ENCODE measurements around the gene FUBP1. TPM values are rescaled to one million over a fixed set of nuclear protein-coding genes. Genes with fewer than 3 reads are reported as not detected.
A peak's percentile ranks its signal among the peaks of the same experiment; 100 is the strongest.
"Not testable (repeated sequence)": the region's sequence is repeated elsewhere in the genome, so short reads cannot be mapped to it uniquely, and the experiment has no call there.

FUBP1 gene
- total RNA-seq, 1 experiment from 2014 or later = 105 TPM

DNA sequence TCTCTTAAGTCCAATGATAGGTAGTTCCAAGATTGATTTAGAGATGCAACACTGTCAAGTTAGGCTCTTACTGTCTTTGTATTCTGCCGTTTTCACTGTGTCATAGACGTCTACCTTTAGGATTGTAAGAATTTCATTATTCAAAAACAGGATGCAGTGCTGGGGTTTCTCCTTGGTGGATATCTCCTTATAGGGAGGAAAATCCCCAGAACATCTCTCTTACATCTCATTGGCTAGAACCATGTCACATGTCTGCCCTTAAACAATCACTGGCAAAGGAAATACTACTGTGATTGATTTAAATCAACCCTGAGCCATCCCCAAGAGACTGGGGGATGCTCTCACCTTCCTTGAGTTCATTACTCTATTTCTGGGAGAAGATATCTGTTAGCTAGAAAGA lies 10.9 kb upstream of the FUBP1 start:
- DNase-seq (ENCODE audit: low read depth) = no peak

DNA sequence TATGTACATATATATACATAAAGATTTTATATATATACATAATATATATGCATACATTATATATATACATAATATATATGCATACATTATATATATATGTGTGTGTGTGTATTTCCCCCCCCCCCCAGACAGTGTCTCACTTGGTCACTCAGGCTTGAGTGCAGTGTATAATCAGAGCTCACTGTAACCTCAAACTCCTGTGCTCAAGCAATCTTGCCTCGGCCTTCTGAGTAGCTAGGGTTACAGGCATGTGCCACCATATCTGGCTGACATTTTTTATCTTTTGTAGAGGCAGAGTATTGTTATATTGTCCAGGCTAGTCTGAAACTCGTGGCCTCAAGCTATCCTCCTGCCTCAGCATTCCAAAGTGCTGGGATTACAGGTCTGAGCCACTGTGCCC lies 9.0 kb upstream of the FUBP1 start:
- no peak for DNase-seq (ENCODE audit: low read depth)

DNA sequence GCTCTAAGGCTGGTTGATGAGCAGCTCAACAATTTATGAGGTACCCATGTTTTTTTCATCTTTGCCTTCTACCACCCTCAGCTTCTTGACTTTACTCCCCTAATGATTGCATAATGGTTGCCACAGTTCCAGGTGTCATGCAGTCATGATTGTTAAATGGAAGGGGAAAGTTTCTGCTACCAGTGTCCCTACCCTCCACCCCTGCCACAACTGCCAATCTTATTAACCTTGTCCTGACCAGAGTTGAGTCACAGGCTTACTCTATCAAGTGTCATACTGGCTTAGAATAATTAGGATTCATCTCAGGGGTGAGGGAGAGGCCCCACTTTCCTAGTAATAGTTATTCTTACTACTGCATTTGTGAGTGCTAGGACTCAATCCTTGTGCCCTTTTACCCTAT lies 7.9 kb upstream of the FUBP1 start:
- DNase-seq (ENCODE audit: low read depth) = no peak

DNA sequence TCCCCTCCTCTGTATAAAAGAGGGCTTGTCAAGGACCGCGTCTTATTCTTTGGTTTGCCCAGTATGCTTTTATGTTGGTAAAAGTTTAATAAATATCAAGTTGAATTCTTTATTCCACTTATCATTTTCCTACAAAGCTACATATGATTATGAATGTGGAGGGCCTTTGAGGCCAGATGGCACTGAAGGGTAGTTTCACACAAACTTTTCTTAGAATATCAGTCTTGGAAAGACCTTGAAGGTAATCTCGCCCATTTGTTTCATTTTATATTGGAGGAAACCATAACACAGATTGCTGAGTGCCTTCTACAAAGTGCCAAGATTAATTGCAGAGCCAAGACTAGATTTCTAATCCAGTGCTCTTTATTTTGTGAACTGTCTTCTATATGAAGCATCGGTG lies 5.8 kb upstream of the FUBP1 start:
- DNase-seq (ENCODE audit: low read depth) = no peak

DNA sequence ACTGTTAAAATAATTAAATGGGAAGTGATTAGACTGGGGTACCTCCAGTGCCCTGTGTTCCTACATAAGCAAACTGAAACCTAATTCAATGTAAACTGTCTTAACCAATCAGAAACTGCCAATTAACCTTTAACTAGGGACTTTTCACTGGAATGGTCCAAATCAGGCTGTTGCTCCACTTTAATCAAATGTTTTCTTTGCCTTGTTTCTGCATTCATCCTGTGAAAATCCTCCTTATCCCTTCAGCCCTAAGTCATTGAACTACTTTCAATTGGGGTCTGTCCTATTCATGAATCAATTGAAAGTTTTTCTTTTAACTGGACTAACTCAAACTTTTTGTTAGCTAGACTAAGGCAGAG lies 5.1 kb upstream of the FUBP1 start:
- DNase-seq (ENCODE audit: low read depth) = no peak

DNA sequence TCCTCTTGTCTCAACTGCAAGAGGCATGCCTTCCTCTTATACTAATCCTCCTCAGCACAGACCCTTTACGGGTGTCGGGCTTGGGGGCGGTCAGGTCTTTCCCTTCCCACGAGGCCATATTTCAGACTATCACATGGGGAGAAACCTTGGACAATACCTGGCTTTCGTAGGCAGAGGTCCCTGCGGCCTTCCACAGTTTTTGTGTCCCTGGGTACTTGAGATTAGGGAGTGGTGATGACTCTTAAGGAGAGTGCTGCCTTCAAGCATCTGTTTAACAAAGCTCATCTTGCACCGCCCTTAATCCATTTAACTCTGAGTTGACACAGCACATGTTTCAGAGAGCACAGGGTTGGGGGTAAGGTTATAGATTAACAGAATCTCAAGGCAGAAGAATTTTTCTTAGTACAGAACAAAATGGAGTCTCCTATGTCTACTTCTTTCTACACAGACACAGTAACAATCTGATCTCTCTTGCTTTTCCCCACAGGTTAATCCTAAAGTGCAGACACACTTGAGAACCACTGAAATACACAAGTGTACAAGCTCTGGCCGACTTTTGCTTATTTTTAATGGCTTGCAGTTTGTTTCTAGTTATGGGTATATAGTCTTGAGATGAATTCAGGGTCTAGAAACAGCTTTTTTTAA lies 4.6 kb upstream of the FUBP1 start:
- DNase-seq (ENCODE audit: low read depth) = not testable (repeated sequence)

DNA sequence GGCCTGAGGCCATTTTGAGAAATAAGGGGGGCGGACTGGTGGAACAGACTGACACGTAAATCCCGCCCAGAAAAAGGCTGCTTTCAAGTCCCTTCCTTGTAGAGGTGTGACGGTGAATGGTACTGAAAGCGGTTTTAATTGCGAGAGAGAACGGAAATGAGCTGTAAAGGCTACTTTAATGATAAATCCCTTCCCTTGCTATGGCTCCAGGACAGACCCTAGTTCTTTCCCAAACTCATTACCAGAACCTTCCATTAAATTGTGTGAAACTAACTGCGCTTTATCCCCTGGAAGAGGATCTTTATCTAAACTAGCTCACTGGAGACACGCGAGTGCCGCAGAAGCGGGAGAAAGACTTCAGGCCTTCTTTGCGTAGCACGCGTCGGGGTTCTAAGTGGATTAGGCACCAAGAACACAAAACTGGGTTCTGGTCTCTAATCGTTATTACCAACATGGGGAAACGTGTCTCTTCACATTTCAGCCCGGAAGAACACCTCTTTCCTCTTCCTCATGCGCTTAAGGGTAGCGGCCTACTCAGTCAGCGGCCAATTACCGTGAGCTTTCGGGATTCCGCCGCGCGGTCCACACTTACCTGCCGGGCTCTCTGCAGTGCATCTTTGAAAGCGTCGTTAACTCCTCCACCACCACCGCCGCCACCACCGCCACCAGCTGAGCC lies 441 bp downstream of the FUBP1 start:
- DNase-seq (ENCODE audit: low read depth) = peak; percentile 92

DNA sequence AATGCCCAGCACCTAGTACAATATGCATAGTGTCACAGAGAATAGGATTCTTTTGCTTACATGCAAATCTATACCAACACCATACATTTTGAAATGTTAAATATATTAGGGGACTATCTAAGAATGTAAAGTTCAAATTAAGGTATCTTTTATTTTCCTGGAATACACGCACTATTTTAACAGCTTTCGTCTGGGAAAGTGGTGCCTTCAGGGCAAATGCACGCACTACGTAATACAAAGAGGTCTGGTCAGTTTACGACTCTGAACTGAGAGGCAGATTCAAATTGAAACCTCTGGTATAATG lies 931 bp downstream of the FUBP1 start:
- DNase-seq (ENCODE audit: low read depth) = no peak

DNA sequence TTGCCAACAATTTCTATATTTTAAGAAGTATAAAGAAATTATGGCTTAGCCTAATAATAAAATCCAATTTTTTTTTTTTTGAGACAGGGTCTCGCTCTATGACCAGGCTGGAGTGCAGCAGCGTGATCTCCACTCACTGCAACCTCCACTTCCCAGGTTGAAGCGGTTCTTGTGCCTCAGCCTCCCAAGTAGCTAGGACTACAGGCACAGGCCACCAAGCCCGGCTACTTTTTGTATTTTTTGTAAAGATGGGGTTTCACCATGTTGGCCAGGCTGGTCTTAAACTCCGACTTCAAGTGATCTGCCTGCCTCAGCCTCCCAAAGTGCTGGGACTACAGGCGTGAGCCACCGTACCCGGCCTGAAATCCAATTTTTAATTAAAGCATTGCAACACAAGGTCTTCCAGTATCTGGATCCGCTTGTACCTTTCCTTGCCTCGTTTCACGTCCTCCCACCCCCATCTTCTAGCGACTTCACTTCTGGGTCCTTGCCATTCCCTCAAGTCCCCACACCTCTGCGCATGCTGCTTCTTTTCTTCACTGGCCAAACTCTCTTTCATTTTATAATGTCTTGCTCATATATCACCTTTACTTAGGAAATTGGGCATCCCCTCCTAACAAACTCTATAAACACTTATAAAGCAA lies 2.3 kb downstream of the FUBP1 start:
- DNase-seq (ENCODE audit: low read depth) = no peak

DNA sequence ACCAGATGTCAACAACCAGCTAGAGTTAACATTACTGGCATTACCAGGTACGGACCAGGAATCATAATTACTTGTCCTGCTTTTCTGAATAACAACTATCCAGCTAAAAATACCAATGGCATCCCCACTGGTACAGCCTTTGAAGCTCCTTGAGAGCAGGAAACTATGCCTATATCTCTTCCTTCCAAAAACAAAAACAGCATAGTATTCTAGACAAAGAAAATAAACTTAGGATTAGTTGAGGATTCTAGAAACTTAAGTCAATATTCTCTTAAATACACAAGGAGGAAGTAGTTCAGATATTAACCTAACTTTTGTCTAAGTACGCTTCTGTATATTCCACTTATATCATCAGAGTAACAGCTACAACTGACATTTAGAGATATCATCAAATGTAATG lies 3.0 kb downstream of the FUBP1 start:
- DNase-seq (ENCODE audit: low read depth) = no peak

DNA sequence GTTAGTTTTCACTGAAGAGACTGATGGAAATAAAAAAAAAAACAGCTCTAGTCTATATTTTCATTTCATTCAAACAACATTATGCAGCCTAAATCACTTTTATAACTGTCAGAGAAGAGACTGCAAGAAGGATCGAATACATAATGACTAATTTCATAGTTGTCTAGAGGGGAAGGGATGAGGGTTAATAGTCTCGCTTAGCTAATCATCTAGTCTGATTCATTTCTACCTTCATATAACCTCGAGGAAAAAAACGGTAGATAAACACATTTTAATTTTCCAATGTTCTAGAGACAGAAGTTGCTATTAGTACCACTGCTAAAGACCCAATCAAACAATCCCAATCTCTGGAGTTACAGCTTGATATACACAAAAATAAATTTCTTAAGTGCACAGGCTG lies 3.5 kb downstream of the FUBP1 start:
- DNase-seq (ENCODE audit: low read depth) = peak; percentile 49

DNA sequence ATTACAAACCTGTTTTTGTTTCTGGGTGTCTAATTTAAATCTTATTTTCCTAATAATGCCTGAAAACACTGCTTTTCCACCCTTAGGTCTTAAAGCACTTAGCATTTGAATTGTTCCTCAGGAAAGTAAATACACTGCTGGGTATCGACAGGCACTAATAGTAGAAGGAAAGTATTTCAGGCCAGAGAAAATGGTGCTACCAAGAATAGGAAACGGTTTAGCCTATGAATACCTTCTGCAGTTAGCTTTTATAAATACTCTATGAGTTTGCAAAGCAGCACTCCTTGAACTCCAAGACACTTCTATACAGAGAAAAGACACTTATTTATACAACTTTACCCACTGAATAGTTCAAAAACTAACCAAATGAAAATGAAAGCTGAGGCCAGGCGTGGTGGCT lies 6.8 kb downstream of the FUBP1 start:
- DNase-seq (ENCODE audit: low read depth) = no peak

DNA sequence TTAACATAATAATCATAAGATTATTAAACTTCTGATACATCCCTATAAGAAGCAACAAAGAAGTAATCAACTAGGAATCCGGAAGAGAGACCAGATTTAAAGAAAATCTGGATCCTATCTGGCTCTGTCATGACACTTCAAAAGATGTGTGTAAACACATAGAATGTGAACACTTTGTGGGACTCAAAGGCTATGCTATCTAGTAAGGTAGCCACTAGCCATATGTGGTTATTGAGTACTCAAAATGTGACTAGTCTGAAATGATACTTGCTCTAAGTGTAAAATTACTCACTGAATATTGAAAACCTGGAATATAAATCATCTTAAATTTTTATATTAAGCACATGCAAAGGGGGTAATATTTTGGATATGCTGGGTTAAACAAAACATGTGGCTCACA lies 8.7 kb downstream of the FUBP1 start:
- no peak for DNase-seq (ENCODE audit: low read depth)

DNA sequence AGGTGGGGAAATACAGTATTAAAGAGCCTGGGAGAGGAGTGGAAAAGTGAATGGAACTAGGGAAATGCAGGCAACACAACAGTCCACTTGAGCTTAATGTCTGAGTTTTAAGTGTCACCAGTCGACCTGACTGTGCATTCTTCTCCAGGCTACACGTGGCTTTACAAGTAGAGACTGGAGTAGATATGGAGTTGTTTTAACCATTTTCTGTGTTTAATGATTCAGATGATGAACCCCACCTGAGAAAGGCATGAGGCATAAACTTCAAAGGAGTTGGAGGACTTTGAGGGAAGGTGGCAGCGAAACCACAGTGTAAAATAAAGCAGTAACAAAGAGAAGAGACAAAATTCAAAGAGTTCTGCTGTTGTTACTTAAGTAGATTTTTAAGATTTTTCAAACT lies 12.6 kb downstream of the FUBP1 start:
- no peak for DNase-seq (ENCODE audit: low read depth)

DNA sequence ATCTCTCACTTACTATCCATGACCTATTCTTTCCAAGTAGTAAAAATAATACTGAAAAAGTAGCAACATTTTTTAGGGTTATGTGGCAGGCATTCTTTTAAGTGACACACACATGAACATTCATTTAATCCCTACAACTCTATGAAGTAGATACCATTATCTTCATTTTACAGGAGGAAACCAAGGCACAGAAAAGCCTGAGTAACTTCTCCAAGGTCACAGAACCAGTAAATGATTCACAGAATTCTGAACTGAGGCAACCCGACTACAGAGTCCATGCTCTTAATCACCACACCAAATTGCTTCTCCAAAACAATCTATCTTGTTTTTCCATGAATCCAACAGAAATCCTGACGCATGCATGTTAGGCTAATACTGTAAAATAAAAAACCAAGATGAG lies 17.5 kb downstream of the FUBP1 start:
- DNase-seq (ENCODE audit: low read depth) = no peak

DNA sequence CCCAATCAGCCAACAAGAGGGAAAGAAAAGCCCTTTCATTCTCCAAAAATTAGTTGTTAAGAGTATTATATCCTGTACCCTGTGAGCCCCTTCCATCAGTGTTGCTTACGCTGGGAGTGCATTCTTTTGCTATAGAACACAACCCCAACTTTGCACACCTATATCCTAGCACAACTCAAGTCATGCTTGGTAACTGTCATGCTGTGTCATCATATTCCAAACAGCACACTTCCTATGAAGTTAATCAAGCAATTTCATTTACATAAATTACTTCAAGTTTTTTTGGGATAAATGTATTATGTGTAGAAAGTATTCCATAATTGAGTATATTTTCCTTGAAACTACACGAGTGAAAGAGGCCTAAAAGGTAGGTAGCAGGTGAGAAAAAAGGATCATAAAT lies 20.0 kb downstream of the FUBP1 start:
- no peak for DNase-seq (ENCODE audit: low read depth)

DNA sequence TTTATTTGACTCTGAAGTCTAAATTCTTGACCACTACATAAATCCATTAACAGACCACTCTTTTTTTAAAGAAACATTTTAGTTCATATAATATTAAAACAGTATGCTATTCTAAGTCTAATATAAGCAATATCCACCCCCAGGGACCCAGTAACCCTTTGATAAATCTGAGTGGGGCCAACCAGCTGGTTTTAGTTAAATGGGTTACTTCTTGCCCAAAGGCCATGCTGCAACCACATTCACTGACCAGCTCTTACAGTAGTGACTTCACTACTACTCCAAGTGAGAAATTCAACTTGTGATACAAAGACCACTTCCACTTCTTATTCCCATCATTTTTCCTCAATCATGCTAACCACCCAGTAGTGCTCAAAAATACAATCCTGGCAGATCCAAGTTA lies 20.5 kb downstream of the FUBP1 start:
- DNase-seq (ENCODE audit: low read depth) = no peak

DNA sequence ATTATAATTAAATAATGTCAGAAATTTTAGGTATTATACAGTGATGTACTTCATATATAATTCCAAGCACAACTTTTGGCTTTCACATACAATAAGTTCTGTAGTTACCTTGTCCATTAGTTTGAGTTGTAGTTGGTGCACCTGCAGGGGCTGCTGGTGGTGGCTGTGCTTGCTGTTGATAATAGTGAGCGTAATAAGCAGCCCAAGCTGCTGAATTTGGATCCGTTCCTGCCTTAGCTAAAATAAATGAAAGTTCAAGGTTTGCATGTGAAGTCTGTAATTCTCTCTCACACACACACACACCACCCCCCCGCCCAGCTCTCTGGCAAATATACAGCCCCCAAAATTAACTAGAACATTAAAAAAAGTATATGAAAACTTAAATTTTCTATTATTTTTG lies 22.4 kb downstream of the FUBP1 start:
- DNase-seq (ENCODE audit: low read depth) = no peak

DNA sequence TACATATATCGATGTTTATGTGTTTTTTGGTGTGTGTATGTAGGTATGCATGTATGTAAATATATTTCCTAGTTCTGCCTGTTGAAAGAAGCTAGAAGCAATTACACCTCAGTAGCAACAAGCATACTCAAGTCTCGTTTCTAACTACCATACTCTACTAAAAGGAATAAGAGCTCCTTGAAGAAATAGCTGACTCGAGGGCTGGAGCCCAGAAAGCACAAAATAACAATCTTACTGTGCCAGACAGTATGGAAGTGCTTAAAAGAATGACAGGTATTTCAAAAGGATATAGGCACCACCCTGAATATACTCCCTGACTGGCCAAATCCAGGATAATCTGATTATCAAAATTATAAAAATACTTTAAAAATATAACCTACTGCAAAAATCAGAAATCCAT lies 23.2 kb downstream of the FUBP1 start:
- no peak for DNase-seq (ENCODE audit: low read depth)

DNA sequence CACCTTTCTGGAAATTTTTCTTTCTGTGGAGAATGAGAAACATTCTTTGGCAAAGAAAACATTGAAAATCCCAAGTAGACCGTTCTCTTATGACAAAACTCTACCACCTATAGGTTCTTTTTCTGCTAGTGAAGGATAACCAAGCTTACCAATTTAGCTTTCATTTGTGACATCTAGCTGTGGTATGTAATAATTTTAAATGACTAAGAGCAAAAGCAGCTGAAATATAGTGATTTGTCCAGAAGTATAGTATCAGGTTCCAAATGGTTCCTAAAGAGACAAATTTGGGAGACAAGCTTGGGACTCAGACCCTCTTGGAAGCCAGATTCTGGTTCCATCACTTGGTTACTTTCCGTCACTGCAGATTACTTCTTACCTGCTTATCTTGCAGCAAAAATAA lies 24.4 kb downstream of the FUBP1 start:
- DNase-seq (ENCODE audit: low read depth) = peak; percentile 52

DNA sequence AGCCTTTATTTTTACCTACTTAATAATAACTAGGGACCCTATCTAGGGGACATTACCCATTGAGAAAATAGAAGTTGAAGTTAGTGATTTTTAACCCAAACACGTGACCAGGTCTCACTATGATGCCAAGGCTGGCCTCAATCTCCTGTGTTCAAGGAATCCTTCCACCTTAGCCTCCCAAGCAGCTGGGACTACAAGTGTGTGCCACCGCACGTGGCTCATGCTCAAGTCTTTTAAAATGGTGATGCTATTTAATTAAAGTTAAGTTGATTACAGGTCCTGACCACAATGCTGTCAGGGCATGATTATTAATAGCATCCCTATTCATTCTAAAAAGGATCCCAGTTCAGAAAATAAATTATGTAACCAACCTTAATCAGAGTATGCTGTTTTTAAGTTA lies 25.0 kb downstream of the FUBP1 start:
- DNase-seq (ENCODE audit: low read depth) = no peak

DNA sequence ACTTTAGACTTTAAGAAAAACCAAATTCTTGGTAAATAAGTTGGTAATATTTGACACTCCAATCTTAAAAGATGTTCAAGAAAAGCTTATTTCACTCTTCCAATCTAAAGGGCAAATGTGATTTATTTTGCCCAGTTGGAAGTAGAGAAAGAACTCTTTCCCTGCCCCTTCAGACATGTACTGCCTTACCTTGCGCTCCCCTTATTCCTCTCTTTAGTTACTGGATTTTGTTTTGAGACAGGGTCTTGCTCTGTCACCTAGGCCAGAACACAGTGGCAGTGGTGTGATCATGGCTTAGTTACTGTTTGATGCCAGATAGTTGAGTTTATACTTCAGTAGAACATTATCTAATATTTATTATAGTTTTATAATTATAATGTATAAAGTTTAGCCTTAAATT lies 27.5 kb downstream of the FUBP1 start:
- no peak for DNase-seq (ENCODE audit: low read depth)

DNA sequence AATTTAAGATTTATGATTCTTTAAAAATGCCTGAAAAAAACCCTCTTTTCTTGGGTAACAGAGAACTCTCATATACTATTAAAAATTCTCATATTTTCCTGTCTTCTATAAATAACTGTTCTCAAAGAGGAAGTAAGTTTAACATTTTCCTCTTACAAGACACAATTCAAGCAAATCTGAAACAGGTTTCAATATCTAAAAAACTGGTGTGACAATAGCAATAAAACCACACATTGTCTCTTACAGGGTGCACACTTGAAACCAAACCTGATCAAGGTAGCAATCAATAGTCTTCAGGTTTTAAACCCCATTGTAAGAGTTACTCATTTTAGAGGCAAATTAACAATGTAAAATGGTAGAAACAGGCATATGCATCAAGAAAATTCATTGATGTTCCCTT lies 28.0 kb downstream of the FUBP1 start:
- no peak for DNase-seq (ENCODE audit: low read depth)
